HEK293 (cell line): ENCODE measurements around the gene GRID2.

Source experiments
- CTCF ChIA-PET: fragments of 350-600 bp; formaldehyde crosslinking; extraction: SDS; loops from one replicate; lab custom pipeline; 2021; ENCODE audit warnings: antibody characterized with exemption; lab: Yijun Ruan, JAX
- POLR2A ChIA-PET: fragments of 300-600 bp; formaldehyde crosslinking; extraction: SDS; loops from one replicate; lab custom pipeline; 2020; ENCODE audit warnings: antibody characterized with exemption, inconsistent platforms; lab: Yijun Ruan, JAX
- H3K27ac ChIP-seq: fragments of 200-500 bp; sonication (Bioruptor generic); 2 replicates; pipeline ENCODE4 v1.5.1; 2014; ENCODE audit warnings: low read depth, low read length, control low read depth, inconsistent platforms; ENCODE audit errors: extremely low read depth
- H3K36me3 ChIP-seq, 2 experiments: fragments of 200-500 bp in 1 of 2; sonication (Bioruptor generic) in 1 of 2; 1 replicate in 1 of 2; 2 replicates in 1 of 2; pipeline ENCODE4 v1.5.1; 2014 to 2017; ENCODE audit warnings: inconsistent platforms in 2 of 2, low read length in 2 of 2; ENCODE audit not compliant: control insufficient read depth in 2 of 2, insufficient read depth in 1 of 2
- H3K4me1 ChIP-seq: fragments of 200-500 bp; sonication (Bioruptor generic); 2 replicates; pipeline ENCODE4 v1.5.1; 2014; ENCODE audit warnings: mild to moderate bottlenecking, low read length, inconsistent platforms; ENCODE audit not compliant: control insufficient read depth, insufficient read depth
- H3K4me3 ChIP-seq: 2 replicates; pipeline ENCODE4 v1.5.1; 2011; ENCODE audit warnings: low read depth, mild to moderate bottlenecking, control low read depth, low read length, moderate library complexity
- H3K9me3 ChIP-seq: fragments of 200-500 bp; sonication (Bioruptor generic); 2 replicates; pipeline ENCODE4 v1.5.1; 2014; ENCODE audit warnings: low read depth, low read length, inconsistent platforms; ENCODE audit not compliant: control insufficient read depth, insufficient read depth
- IKZF3 ChIP-seq: fragments of 450-650 bp; IDR thresholded peaks from 2 replicates; pipeline ENCODE4 v1.5.0; 2018; ENCODE audit warnings: missing biosample characterization, mild to moderate bottlenecking, missing genetic modification characterization, moderate library complexity
- KLF16 ChIP-seq: fragments of 450-650 bp; formaldehyde crosslinking; IDR thresholded peaks from 2 replicates; pipeline ENCODE4 v1.5.1; 2017; ENCODE audit warnings: missing biosample characterization, missing genetic modification characterization
- MEIS1 ChIP-seq: sonication (generic); formaldehyde crosslinking; IDR thresholded peaks from 2 replicates; pipeline ENCODE4 v1.8.1; 2022; ENCODE audit warnings: missing genetic modification reagents, mild to moderate bottlenecking, borderline replicate concordance
- PRDM1 ChIP-seq: fragments of 450-650 bp; formaldehyde crosslinking; IDR thresholded peaks from 2 replicates; pipeline ENCODE4; 2016; ENCODE audit warnings: missing biosample characterization, missing genetic modification characterization
- PRDM6 ChIP-seq: fragments of 450-650 bp; formaldehyde crosslinking; IDR thresholded peaks from 2 replicates; pipeline ENCODE4 v1.5.1; 2017; ENCODE audit warnings: missing biosample characterization, missing genetic modification characterization
- TCF7L2 ChIP-seq: IDR thresholded peaks from 2 replicates; pipeline ENCODE4 v1.6.1; 2011; ENCODE audit warnings: low read depth, mild to moderate bottlenecking, inconsistent platforms, low read length, moderate library complexity, borderline replicate concordance
- ZFP3 ChIP-seq: fragments of 450-650 bp; formaldehyde crosslinking; IDR thresholded peaks from 2 replicates; pipeline ENCODE4 v1.5.1; 2016; ENCODE audit warnings: low read depth, missing biosample characterization, missing genetic modification characterization
- ZIC2 ChIP-seq: fragments of 450-650 bp; formaldehyde crosslinking; IDR thresholded peaks from 2 replicates; pipeline ENCODE4 v1.5.1; 2016; ENCODE audit warnings: missing biosample characterization, missing genetic modification characterization
- ZNF121 ChIP-seq: fragments of 450-650 bp; formaldehyde crosslinking; IDR thresholded peaks from 2 replicates; pipeline ENCODE4 v1.5.1; 2016; ENCODE audit warnings: missing biosample characterization, missing genetic modification characterization
- ZNF16 ChIP-seq: fragments of 450-650 bp; formaldehyde crosslinking; IDR thresholded peaks from 2 replicates; pipeline ENCODE4 v1.5.1; 2016; ENCODE audit warnings: low read depth, missing biosample characterization, missing genetic modification characterization
- ZNF214 ChIP-seq: fragments of 450-650 bp; formaldehyde crosslinking; IDR thresholded peaks from 2 replicates; pipeline ENCODE4 v1.5.1; 2017; ENCODE audit warnings: missing biosample characterization, mild to moderate bottlenecking, missing genetic modification characterization, borderline replicate concordance
- ZNF248 ChIP-seq: fragments of 450-650 bp; formaldehyde crosslinking; IDR thresholded peaks from 2 replicates; pipeline ENCODE4 v1.5.1; 2017; ENCODE audit warnings: missing biosample characterization, missing genetic modification characterization
- ZNF292 ChIP-seq: fragments of 450-650 bp; formaldehyde crosslinking; IDR thresholded peaks from 2 replicates; pipeline ENCODE4 v1.5.1; 2016; ENCODE audit warnings: low read depth, missing biosample characterization, missing genetic modification characterization, borderline replicate concordance
- ZNF302 ChIP-seq: fragments of 450-650 bp; formaldehyde crosslinking; IDR thresholded peaks from 2 replicates; pipeline ENCODE4 v1.5.1; 2016; ENCODE audit warnings: missing biosample characterization, missing genetic modification characterization, low read depth
- ZNF324 ChIP-seq: fragments of 450-650 bp; formaldehyde crosslinking; IDR thresholded peaks from 2 replicates; pipeline ENCODE4 v1.5.1; 2016; ENCODE audit warnings: missing biosample characterization, missing genetic modification characterization
- ZNF398 ChIP-seq: fragments of 450-650 bp; formaldehyde crosslinking; IDR thresholded peaks from 2 replicates; pipeline ENCODE4 v1.5.1; 2017; ENCODE audit warnings: missing biosample characterization, missing genetic modification characterization
- ZNF423 ChIP-seq: fragments of 450-650 bp; formaldehyde crosslinking; IDR thresholded peaks from 2 replicates; pipeline ENCODE4 v1.5.1; 2016; ENCODE audit warnings: missing biosample characterization, missing genetic modification characterization
- ZNF514 ChIP-seq: fragments of 450-650 bp; formaldehyde crosslinking; IDR thresholded peaks from 2 replicates; pipeline ENCODE4 v1.5.1; 2016; ENCODE audit warnings: missing biosample characterization, missing genetic modification characterization
- ZNF600 ChIP-seq: fragments of 450-650 bp; formaldehyde crosslinking; IDR thresholded peaks from 2 replicates; pipeline ENCODE4 v1.5.1; 2016; ENCODE audit warnings: missing biosample characterization, missing genetic modification characterization
- ZNF660 ChIP-seq: fragments of 450-650 bp; IDR thresholded peaks from 2 replicates; pipeline ENCODE4 v1.5.1; 2018; ENCODE audit warnings: missing biosample characterization, mild to moderate bottlenecking, missing genetic modification characterization
- ZSCAN30 ChIP-seq: fragments of 450-650 bp; IDR thresholded peaks from 2 replicates; pipeline ENCODE4 v1.5.1; 2018; ENCODE audit warnings: missing biosample characterization, mild to moderate bottlenecking, missing genetic modification characterization, moderate library complexity
- TF ChIP-seq, protein P1 (sequence below): fragments of 450-650 bp; formaldehyde crosslinking; IDR thresholded peaks from 2 replicates; pipeline ENCODE4 v1.5.1; 2017; ENCODE audit warnings: missing biosample characterization, missing genetic modification characterization
- TF ChIP-seq, protein P2 (sequence below): fragments of 450-650 bp; formaldehyde crosslinking; IDR thresholded peaks from 2 replicates; pipeline ENCODE4 v1.5.1; 2016; ENCODE audit warnings: missing biosample characterization, missing genetic modification characterization
- TF ChIP-seq, protein P3 (sequence below): fragments of 450-650 bp; formaldehyde crosslinking; IDR thresholded peaks from 2 replicates; pipeline ENCODE4 v1.5.1; 2016; ENCODE audit warnings: missing biosample characterization, missing genetic modification characterization

GRID2 gene

GRCh38 chr4:93186846-93187245 is 883.1 kb downstream of the GRID2 start:
- H3K36me3 ChIP-seq: no peaks in the 10 kb centered on the region
- TF ChIP-seq ZIC2 (tag by site-specific recombination): no peak
- no peak for TF ChIP-seq ZNF248 (tag by site-specific recombination)
- TF ChIP-seq, protein P1, sequence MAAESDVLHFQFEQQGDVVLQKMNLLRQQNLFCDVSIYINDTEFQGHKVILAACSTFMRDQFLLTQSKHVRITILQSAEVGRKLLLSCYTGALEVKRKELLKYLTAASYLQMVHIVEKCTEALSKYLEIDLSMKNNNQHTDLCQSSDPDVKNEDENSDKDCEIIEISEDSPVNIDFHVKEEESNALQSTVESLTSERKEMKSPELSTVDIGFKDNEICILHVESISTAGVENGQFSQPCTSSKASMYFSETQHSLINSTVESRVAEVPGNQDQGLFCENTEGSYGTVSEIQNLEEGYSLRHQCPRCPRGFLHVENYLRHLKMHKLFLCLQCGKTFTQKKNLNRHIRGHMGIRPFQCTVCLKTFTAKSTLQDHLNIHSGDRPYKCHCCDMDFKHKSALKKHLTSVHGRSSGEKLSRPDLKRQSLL: no peak
- TF ChIP-seq ZNF302: no peak
- no peak for TF ChIP-seq ZNF324 (tag by site-specific recombination)
- no peak for TF ChIP-seq ZNF214
- TF ChIP-seq ZNF660 (tag by site-specific recombination): no peak
- no peak for TF ChIP-seq ZNF600 (tag by site-specific recombination)
- TF ChIP-seq ZSCAN30: no peak
- no peak for TF ChIP-seq MEIS1
- TF ChIP-seq, protein P2, sequence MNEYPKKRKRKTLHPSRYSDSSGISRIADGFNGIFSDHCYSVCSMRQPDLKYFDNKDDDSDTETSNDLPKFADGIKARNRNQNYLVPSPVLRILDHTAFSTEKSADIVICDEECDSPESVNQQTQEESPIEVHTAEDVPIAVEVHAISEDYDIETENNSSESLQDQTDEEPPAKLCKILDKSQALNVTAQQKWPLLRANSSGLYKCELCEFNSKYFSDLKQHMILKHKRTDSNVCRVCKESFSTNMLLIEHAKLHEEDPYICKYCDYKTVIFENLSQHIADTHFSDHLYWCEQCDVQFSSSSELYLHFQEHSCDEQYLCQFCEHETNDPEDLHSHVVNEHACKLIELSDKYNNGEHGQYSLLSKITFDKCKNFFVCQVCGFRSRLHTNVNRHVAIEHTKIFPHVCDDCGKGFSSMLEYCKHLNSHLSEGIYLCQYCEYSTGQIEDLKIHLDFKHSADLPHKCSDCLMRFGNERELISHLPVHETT: no peak
- TF ChIP-seq ZNF16 (tag by site-specific recombination): no peak
- TF ChIP-seq, protein P3, sequence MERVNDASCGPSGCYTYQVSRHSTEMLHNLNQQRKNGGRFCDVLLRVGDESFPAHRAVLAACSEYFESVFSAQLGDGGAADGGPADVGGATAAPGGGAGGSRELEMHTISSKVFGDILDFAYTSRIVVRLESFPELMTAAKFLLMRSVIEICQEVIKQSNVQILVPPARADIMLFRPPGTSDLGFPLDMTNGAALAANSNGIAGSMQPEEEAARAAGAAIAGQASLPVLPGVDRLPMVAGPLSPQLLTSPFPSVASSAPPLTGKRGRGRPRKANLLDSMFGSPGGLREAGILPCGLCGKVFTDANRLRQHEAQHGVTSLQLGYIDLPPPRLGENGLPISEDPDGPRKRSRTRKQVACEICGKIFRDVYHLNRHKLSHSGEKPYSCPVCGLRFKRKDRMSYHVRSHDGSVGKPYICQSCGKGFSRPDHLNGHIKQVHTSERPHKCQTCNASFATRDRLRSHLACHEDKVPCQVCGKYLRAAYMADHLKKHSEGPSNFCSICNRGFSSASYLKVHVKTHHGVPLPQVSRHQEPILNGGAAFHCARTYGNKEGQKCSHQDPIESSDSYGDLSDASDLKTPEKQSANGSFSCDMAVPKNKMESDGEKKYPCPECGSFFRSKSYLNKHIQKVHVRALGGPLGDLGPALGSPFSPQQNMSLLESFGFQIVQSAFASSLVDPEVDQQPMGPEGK (tag by site-specific recombination): no peak
- TF ChIP-seq TCF7L2: no peak
- TF ChIP-seq ZNF398 (tag by site-specific recombination): no peak
- no peak for TF ChIP-seq ZNF514 (tag by site-specific recombination)
- TF ChIP-seq KLF16 (tag by site-specific recombination): no peak
- ChIA-PET POLR2A (no interaction called here), CTCF (interaction anchor here (0.6 to 0.7 kb wide), 2 partner anchors 9 to 12 kb away, joined by 3 to 4 read pairs; no protein-coding TSS in a partner anchor)
- no peaks in the 10 kb centered on the region for H3K9me3 ChIP-seq
- no peaks in the 10 kb centered on the region for H3K4me1 ChIP-seq
- H3K27ac ChIP-seq: no peak overlapping the region
- no peak overlapping the region for H3K4me3 ChIP-seq

DNA sequence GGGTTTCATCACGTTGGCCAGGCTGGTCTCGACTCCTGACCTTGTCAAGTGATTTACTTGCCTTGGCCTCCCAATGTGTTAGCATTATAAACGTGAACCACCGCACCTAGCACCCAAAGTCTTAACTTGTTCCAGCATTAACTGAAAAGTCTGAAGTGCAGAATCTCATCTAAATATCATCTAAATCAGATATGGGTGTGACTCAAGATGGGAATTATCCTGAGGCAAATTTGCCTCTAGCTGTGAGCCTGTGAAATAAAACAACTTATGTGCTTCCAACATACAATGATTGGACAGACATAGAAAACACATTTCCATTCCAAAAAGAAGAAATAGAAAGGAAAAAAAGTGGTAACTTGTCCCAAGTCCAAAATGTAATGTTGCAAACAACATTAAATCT is 883.7 kb downstream of the GRID2 start:
- Histone ChIP-seq H3K4me3 (no peak overlapping the region), H3K36me3 (no peaks in the 10 kb centered on the region), H3K27ac (no peak overlapping the region), H3K9me3 (no peaks in the 10 kb centered on the region), H3K4me1 (no peaks in the 10 kb centered on the region)
- POLR2A ChIA-PET: no interaction called here
- CTCF ChIA-PET: interaction anchor here (1.4 kb wide), 1 partner anchor 11 kb away, joined by 4 read pairs; no protein-coding TSS in a partner anchor
- TF ChIP-seq ZNF292 (tag by site-specific recombination): no peak
- no peak for TF ChIP-seq PRDM6 (tag by site-specific recombination)
- TF ChIP-seq ZNF423 (tag by site-specific recombination): no peak
- no peak for TF ChIP-seq ZNF121
- no peak for TF ChIP-seq ZFP3
- TF ChIP-seq IKZF3 (tag by site-specific recombination): no peak
- no peak for TF ChIP-seq PRDM1 (tag by site-specific recombination)
